RPMI7951 (cell line): Measurements from ENCODE around the gene IL15. TPM values are rescaled to one million over a fixed set of nuclear protein-coding genes. Genes with fewer than 3 reads are reported as not detected.

Experiments used
- DNase-seq: peaks from one replicate; pipeline ENCODE4 v3.0.0-alpha.2; 2012; ENCODE audit warnings: low read depth
- total RNA-seq: library from RNA; depleted of rRNA; stranded (reverse); fragments of >200 nt; shearing (Covaris generic); gene quantifications from 2 replicates; pipeline ENCODE4 v1.2.3, GENCODE V29; 2014

Gene IL15
- total RNA-seq, 1 experiment from 2014 or later: 4.7 TPM

GRCh38 chr4:141771889-141772830, 135.8 kb downstream of the IL15 start:
- DNase-seq: no peak

GRCh38 chr4:141772838-141773237, 136.5 kb downstream of the IL15 start:
- no peak for DNase-seq

GRCh38 chr4:141782205-141782604, 145.8 kb downstream of the IL15 start:
- no peak for DNase-seq
